Measurements from ENCODE around the gene CCNG2.

The CCNG2 gene

DNA sequence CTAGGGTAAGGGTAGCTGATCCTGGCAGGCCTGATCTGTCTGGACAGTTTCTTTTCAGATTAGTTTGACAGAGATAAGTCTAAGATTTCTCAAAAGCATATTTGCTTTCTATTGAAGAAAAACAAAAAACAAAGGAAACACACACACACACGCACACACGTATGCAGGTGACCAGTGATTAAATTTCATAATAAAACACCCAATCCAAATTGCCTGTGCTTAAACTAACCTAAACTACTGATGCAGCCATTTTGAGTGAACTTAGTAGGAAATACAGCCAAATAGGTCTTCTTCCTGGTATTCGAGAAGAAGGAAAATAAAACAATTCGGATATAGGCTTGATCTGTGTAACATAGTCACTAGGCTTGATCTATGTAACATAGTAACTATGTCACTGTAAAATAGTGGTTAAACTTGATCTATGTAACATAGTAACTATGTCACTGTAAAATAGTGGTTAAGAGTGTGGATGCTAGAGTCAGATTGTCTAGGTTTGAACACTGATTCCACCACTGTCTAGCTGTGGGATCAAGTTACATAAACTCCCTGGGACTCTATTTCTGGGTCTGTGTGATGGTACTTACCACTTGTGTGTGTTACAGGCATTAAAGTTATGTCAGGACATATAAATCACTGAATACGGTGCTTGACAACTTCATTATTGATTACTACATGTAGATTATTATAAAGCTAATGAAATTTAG, 9.8 kb upstream of the CCNG2 start:
- DNase-seq = no peak

- DNase-seq = no peak
Measured at GRCh38 chr4:77148078-77148477, 8.9 kb upstream of the CCNG2 start.

- no peak for DNase-seq
Measured at GRCh38 chr4:77149789-77150188, 7.2 kb upstream of the CCNG2 start.

DNA sequence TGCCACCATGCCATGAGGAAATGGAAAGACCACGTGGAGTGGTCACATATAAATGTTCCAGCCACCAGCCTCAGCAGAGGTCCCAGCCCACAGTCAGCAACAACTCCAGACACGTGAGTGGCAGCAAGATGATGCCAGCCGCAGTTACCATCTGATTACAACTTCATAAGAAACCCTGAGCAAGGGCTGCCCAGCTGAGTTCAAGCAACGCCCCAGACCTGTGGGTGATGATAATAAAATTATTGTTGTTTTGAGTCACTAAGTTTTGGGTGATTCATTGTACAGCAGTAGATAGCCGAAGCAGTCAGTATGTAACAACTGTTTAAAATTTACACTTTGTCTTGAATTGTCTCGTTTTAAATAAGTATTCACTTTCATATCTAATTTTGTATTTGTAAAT, 5.8 kb upstream of the CCNG2 start:
- DNase-seq = no peak

DNA sequence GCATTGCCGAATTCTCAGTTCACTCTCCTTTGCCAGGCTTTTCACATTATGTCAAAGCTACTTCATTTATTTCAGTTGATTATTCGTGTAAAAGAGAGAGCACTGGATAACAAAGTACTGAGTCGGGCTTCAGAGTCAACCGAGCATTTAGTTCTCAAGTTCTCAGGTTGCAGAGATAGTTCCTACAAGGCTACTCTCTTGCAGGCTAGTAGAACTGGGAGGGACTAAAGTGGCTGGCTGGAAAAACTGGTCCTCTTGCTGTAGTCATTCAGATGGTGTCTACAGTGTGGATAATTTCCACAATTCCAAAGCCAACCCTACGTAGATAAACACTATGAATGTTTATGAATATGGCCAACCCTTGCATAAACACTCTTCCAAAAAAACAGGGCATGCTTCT, 4.6 kb upstream of the CCNG2 start:
- DNase-seq = no peak

GRCh38 chr4:77153006-77153405, 4.0 kb upstream of the CCNG2 start:
- no peak for DNase-seq

GRCh38 chr4:77154065-77154464, 2.9 kb upstream of the CCNG2 start:
- DNase-seq = no peak

GRCh38 chr4:77154761-77155499, 2.1 kb upstream of the CCNG2 start:
- DNase-seq = no peak

DNA sequence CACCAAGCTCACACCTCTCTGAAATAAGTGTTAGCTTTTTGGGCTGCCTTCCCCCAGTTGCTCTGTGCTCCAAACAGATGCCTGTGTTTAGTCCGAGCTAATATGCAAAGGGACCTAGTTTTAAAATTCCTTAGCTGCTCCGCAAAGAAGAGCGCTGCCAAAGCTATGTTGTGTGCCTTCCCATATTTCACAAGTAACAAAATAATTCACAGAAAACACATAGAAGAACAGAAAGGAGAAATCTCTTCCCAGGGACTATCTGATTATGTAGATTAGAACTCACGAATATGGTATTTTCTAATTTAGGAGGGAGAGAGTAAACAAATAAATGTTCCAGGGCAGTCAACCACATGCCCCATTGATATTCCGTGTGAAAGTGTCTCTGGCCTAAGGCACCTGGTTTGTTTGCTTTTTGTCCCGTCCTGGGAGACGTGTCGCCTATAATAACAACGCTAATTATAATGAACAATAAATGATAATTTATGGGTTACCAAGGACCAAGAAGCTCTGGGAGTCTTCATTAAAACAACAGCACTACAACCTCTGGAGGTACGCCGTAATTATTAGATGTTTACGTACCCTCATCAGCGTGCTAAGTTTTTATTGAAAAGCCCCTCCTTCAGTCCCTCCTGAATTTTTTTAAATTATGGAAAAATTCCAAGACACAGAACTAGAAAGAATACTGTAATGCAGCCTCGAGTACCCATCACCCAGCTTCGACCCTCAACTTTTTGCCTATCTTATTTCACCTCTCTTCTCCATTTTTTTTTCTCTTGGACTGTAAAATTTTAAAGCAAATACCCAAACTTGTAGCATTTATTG, 1.2 kb upstream of the CCNG2 start:
- no peak for DNase-seq

GRCh38 chr4:77156533-77156911, 485 bp upstream of the CCNG2 start:
- peak; percentile 99 for DNase-seq

DNA sequence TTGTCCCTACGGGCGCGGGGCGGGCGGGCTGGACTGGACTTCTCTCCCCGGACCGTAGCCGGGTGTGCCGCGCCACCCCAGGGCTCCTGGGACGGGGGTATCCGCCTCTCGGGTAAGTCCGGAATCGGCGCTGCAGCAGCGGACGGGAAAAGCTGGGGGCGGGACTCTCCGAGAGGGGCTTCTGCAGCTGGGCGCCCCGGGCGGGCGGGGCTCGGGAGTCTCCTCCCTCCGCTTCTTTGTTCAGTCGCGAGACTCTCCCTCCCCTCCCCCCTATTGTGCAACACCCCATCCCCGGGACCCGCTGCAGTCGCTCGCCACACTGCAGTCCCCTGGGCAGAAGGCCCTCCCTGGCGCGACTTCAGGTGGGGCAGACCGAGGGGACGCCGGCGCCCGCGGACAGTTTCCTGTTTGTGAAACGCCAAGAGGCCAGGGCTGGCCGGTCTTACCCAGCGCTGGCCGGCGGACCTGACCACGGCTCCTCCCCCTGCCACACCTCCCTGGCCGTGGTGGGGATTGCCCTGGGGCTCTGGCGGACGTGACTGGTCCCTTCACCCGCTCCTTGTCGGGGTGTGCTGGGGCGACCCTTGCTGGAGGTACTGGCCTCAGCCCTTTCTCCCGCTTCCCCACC, 966 bp downstream of the CCNG2 start:
- peak; percentile 43 for DNase-seq

DNA sequence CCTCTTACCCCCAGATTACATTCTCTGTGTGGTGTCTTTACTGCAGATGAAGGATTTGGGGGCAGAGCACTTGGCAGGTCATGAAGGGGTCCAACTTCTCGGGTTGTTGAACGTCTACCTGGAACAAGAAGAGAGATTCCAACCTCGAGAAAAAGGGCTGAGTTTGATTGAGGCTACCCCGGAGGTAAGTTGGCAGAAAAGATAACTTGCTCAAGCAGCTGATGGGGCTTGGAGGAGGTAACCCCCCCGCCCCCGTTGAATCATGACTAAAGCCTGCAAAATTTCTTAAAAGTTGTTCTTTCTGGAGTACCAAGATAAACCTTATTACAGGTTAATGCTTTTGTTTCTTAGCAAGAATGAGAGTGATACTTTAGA, 1.5 kb downstream of the CCNG2 start:
- DNase-seq = no peak

DNA sequence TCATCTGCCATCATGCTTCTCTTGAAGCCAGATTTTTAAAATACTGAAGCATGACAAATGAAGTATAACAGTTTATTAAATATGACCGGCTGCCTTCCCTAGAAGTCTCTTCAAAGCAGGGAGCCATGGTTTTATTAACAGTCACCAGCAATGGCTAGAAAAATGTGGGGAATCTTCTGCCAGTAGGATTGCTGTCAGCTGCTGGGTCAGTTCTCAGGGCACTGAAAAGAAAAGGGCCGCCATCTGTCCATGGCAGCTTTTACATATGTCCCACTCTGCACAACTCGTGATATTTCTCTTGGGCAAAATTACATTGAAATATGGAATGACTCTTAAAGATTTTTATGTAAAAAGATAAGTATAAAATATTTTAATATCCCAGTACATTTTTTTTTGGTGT, 2.8 kb downstream of the CCNG2 start:
- no peak for DNase-seq

GRCh38 chr4:77163641-77164040, 6.6 kb downstream of the CCNG2 start:
- no peak for DNase-seq

- no peak for DNase-seq
Measured at GRCh38 chr4:77167173-77167572, 10.2 kb downstream of the CCNG2 start.

GRCh38 chr4:77167866-77168265, 10.9 kb downstream of the CCNG2 start:
- DNase-seq = no peak

DNA sequence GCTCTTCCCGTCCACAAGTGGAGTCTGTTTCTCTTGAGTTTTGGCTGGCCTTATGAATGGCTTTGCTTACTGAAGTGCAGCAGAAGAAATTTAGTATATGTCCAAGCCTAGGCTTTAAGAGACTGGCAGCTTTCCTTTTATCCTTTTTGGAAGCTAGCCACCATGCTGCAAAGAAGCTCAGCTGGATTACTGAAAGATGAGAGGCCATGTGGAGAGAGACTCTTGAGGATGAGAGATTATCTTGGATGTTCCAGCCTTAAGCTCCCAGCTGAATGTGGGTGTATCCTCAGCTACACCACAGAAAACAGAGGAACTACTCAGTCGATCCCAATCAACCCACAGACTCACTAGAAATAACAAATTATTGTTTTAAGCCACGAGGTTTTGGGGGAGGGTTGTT, 12.5 kb downstream of the CCNG2 start:
- no peak for DNase-seq

- no peak for DNase-seq
Measured at GRCh38 chr4:77170926-77171325, 13.9 kb downstream of the CCNG2 start.

GRCh38 chr4:77172336-77172735, 15.3 kb downstream of the CCNG2 start:
- DNase-seq = no peak

DNA sequence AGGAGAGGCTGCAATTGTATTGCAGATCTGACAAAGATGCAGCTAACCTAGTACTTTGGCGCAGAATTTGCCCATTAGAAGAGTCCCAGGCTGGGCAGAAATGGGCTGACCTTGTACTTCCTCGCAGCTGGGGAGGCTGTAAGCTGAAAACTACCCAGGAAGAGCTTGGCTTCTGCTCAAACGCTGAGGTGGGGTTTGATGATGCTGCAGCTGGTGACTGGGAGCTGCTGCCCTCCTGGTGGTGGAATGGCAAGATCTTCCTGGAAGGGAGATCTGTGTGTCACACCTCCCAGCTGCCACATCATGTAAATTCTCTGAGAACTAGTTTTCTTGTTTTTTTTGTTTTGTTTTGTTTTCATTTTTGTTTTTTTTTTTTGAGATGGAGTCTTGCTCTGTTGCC, 17.4 kb downstream of the CCNG2 start:
- no peak for DNase-seq

GRCh38 chr4:77175201-77175611, 18.2 kb downstream of the CCNG2 start:
- no peak for DNase-seq

DNA sequence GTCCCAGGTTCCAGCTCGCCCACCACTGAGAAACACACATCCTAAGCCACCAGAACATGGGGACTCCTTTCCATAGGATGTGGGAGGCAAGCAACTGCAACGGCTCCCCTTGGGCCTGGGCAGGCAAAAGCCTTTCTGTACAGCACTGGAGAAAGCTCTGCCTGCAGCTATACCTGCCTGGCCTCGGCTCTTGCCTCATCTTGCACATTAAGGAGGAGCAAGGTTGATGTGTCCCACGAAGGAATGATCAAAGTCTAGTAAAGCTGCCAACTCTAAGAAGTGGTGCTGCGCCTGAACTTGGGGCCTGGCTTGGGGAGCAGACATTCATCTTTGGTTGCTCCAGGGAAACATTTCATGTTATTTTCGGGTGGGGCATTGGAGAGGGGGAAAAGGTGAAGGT, 19.6 kb downstream of the CCNG2 start:
- DNase-seq = no peak

GRCh38 chr4:77177199-77177598, 20.2 kb downstream of the CCNG2 start:
- no peak for DNase-seq

- no peak for DNase-seq
Measured at GRCh38 chr4:77178560-77178959, 21.6 kb downstream of the CCNG2 start.

All from cortex of kidney (tissue), 1 donor.